Stimulated activated CD4-positive, alpha-beta T cell treated with anti-CD3 and anti-CD28 coated beads, Interleukin-15, amount 100 ng/mL, for 1 hour (primary cell): ENCODE measurements around the gene WWTR1.

Source experiments
- DNase-seq, 2 donors: peaks; one replicate each; pipeline ENCODE4 v3.0.0-alpha.2; 2020; ENCODE audit warnings: low read depth in 1 of 2, low spot score in 1 of 2

The WWTR1 gene

DNA sequence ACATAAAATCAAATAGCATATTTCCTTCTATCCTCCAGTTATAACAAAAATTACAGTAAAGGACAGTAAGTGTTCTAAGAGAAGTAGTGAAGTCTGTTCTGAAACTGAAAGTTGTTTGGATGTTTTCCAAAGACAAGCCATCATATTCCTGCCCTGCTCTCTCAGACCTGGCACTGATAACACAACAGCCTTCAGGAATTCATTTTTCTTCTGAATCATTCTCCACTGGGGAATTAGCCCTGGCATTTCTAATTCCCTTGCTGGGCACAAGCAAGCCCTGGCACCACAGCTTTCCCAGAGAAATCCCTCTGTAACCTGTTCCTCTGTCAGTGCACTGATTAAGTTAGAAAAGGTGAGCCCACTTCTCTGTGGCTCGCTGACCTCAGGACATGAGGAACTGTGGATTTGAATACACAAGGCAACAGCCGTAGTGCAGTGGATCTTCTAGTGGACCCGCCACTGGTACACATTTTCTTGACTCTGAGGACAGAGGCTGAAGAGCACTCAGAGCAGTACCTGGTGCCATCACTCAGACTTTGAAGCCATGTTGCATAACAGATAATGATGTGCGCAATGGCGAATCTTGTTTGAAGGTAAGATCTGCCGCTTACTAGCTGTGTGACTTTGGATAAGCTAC is 61.6 kb downstream of the WWTR1 start:
- no peak for DNase-seq

DNA sequence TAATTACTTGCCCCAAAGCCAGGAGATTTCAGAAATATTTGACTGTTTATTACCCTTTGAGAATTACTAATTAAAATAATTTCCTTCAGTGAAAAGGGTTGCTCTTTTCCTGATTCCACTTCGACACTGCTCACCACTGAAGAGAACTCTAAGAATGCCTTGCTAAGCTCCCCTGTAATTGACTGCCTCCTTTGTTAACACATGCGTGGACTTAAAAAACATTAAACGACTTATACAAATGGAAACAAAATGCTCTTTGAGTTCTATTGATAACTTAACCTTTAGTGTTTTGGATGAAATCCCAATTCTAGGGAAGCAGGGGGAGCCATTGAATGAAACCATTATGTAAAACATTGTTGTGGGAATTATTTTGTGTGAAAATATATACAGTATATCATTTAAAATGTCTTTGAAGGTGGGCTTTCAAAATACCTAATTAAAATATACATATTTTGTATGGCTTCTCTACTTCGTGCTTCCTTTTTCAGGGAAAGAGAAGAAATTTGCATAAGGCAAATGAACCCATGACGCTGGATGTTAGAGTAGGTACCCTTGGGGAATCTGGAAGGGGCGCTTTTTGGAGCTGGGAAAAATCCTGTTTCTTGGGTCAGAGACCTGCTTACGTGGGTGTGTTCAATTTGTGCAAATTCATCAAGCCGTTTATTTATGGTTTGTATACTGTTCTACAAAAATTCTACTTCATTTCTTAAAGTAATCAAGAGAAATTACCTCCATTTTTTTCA is 64.2 kb downstream of the WWTR1 start:
- no peak for DNase-seq

DNA sequence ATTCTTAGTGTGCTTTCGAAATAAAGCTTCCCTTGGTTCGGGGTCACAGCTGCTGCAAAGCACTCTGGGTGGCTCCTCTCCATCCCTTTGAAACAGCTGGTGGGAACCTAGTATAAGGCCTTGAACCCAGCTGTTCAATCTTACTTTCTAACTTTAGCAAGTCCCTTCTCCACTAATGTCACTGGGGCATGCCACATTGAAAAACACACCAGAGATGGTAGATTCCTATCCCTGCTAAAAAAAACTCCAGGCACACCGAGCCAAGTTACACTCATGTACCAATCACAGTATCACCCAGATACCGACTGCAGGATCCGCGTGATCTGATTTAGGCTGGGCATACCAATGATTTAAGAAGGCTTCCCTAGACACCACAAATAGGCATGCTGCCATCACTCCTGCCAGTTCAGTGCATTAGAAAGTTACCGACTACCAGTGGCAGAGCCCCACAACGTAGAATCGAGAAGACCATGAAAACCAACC is 65.0 kb downstream of the WWTR1 start:
- DNase-seq: no peak

DNA sequence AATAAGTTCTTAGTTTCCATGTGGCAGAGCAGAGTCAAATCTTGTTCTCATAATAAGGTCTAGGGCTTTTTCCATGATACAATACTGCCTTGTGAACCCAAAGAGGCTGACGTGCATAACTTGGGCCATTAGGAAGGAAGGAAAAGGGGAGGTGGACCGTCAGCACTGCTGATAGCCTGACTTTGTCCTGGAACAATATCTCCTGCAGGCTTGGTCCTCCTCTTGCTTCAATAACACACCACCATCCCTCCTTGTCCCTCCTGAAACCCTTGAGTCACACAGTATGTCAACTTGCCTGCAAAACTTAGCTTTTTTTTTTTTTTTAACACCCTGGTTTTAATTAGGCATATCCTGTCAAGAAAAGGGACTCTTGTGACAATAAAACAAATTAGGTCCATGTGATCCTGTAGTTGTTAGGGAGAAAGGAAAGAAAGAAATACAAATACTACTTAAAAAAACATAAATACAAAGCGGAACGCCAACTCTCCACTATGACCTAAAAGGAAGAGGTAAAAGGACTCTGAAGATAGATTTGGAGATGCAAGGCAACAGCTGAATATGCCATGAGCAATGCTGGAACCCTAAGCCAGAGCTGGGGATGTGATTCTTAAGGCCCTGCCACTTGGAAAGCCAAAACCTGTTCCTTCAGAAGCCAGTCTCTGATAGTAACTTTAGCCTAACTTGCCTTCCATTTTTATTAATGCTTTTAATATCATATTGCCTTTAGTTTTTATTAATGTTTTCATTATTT is 67.0 kb downstream of the WWTR1 start:
- DNase-seq: no peak

DNA sequence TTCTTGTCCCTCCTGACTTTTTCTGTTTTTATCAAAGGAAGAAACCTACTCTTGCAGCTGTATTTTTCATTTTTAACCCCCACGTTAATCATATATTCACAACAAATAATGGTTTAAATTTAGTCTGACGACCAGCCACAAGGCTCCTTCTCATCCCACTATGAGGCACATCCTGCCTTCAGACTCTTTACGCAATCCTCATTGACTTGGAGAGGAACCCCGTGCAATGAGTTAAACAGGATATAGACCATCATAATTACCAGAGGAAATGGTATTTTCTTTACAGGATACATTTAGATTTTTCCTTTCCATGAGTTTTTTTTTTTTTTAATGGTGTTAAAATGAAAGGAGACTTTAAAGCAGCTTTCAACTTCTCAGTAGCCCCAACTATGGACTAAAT is 68.5 kb downstream of the WWTR1 start:
- DNase-seq: no peak

DNA sequence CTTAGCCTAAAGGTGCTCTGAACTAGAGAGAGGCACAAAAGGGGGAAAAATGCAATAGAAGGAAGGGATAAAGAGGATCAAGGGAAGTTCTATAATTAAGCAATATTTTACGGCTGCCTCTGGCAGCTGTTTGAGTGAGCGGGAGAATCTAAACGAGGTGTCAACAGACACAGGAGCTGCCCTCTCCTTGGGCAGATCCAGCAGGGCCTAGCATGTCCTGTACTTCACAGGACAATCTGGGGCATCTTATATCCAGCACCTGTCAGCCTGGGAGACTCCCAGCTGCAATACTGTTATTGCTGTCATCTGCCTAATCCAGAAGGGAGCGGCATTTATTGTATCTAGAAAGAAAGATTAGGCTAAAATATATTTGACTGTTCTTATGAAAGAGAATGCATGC is 68.9 kb downstream of the WWTR1 start:
- DNase-seq: no peak

DNA sequence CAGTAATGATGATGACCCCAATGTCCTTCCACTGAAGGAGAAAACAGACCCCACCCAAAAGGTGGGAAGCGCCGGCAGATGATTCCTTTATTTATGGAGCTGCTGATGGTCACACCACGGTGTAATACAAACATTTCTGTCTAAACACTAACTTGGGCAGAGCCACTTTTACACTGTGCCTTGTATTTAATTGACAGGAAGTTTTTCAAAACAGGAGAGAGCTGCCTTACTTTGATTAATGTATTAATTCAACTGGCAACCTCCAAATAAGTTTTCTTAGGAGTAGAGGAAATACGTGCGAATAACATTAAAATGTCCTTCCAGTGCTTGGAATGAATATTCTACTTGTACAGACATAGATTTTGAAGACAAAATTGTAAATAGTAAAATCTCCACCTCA is 70.4 kb downstream of the WWTR1 start:
- no peak for DNase-seq

DNA sequence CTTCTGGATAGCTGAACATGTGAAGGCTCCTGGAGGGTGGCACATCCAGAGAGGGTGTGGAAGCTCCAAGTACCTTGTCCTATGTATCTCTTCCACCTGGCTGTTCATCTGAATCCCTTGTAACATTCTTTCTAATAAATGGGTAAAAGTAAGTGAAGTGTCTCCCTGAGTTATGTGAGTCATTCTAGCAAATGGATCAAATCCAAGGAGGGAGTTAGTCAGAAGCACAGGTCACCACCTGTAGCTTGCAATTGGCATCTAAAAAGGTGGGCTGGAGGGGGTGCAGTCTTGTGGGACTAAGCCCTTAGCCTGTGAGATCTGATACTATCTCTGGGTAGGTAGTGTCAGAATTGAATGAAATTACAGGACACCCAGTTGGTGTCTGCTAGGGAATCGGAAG is 71.0 kb downstream of the WWTR1 start:
- DNase-seq: no peak

DNA sequence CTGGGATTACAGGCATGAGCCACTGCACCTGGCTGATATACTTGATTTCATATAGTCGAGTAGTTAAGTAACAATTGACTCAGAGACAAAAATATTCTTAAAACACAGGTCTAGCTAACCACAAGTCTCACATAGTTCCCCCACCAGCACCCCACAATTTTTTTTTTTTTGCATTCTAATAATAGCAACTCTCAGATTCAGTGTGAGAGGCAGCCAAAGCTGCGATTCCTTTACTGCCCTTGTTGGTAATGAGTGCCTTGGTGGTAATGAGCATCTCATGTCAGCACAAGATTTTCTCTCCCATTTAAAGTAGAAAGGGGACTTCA is 72.5 kb downstream of the WWTR1 start:
- DNase-seq: no peak

DNA sequence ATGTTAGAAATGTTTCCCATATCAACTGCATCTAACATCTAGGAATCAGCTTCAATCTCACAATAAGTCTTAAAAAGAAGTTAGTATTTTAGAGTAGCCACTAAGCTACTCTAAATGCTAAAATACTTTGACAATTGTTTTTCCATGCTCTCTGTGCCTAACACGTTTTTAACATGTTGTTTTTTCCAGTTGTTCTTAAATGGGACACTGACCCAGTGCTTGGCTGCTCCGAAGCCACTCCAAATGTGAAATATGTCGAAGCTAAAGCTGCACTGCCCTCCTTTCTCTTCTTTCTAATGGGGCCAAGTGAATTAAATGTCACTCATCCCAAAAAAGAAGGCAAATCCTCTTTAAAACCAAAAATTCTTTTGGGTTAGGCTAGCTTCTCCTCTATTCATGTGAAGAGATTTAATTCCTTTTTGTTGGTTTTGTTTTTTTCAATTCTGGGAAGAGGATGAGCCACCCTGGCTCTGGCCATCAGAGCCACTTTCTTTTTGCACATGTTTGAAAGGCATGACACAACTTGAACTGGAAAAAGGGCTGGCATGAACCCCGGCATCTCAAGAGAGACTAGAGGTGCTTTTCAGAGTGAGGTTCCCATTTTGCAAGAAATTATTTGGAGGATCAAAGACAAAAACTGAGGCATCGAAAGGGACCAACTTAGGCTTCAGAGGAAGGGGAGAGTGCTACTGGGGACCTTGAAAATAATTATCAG is 73.7 kb downstream of the WWTR1 start:
- DNase-seq: no peak

DNA sequence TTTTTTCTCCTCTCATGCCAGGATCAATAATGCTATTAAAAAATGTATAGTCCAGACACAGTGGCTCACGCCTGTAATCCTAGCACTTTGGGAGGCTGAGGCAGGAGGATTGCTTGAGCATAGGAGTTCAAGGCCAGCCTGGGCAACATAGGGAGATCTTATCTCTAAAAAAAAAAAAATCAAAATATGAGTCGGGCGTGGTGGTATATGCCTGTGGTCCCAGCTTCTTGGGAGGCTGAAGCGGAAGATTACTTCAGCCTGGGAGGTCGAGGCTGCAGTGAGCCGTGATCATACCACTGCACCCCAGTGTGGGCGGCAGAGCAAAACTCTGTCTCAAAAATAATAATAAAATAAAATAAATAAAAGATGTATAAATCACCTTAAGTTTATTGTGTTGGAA is 75.4 kb downstream of the WWTR1 start:
- DNase-seq: no peak

DNA sequence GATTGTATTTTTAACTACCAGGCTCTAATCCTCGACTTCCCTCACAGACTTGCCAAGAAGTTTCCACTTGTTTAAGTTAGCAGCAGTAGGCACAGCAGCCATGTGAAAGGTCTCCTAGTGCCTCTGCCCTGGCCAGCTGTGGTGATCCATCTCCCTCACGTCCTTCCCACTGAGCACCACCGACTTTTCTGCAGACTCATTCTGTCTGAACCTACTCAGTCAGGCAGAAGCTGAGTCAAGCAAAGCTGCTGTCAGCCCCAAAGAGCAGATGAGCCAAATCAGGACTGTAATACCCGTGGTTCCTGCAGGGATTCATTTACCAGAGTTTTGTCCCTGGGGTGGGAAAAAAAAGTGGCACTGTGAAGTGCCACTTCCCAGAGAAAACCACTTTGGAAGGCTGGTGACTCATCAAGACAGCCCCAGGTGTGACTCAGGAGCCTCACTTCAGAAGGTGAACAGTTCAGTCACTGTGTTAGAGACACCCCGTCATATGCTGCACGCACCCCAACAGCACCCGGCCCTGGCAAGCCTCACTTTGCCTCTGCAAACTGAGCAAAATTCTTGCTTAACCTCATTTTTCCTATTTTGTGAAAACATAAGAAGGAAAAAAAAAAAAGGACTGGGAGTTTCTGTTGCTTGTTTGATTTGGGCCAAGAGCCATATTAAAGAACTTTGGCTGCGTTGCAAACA is 76.0 kb downstream of the WWTR1 start:
- no peak for DNase-seq

DNA sequence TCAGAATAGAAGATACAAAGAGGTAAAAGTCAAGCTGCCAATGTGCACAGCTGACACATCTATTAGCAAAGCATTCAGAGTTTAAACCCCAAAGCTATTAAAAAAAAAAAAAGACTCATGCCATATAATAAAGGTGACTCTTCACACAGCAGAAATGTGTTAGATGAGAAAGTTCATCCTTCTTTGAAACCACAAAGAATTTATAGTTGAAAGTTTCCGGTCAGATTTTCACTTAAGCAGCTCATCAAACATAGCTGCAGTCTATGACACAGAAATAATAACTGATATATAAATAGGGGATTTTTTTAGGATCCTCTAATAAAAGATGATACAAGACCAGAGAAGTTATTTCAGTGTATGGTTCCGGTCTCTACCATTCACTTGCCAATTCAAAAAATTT is 76.6 kb downstream of the WWTR1 start:
- no peak for DNase-seq

DNA sequence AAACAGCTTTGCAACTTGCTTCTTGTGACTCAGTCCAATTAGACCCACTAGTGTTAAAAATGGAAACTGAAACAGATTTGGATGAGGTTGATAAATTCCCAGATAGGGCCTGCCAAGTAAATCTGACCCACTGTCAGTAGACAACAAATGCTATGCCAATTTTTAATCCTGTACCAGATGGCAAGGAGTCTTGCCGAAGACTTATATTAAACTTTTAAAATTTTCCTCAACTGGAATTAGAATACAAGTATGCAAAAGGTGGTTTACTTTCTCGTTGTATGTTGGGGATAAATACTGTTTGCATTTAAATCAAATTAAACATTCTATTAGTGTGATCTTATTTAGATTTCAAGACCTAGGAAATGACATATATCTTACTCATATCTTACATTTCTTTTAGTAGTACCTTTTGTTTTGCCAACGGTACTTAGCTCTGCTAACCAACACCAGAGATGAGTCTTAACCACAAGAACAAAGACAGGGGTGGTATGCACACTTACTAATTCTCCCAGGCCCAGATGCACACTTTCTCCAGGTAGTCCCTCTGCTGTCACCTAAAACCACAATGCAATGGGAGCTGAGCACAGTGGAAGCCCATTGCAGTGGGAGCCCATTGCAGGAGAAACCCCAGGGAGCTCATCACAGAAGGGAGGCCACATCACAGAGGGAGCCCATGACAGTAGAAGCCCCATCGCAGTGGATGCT is 77.8 kb downstream of the WWTR1 start:
- DNase-seq: no peak

DNA sequence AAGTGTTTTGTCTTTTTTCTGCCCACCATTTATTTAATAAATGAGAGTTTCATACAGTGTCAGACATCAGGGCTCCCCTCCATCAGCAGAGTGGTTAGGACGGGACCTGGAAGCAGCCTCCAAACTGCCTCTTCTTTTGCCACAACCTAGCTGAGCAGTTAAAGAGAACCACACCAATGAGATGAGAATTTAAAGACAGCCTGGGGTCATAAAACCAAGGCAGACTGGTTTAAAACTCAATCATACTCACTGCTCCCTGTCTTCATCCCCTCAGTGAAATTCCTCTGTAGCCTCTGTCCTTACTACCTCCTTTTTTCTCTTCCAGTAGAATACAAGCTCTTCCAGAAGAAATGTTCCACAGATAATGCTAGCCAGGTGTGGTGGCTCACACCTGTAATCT is 78.7 kb downstream of the WWTR1 start:
- no peak for DNase-seq

DNA sequence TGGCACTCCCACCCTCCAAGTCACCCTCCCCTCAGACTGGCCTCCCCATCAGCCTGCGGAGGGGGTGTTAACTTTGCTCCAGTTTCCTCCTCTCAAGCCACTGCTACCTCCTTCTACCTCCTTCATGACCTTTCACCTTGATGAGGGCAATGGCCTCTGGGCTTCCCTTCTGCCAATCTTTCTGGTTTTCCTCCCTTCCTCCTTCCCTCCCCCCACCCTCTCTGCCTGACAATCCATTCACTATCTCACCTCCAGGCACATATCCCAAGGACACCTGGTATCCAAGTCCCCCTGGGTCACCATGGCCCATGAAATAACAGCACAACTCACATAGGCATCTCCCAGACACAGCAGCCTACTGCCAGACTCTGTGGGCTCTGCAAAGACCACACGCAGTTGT is 80.0 kb downstream of the WWTR1 start:
- no peak for DNase-seq

DNA sequence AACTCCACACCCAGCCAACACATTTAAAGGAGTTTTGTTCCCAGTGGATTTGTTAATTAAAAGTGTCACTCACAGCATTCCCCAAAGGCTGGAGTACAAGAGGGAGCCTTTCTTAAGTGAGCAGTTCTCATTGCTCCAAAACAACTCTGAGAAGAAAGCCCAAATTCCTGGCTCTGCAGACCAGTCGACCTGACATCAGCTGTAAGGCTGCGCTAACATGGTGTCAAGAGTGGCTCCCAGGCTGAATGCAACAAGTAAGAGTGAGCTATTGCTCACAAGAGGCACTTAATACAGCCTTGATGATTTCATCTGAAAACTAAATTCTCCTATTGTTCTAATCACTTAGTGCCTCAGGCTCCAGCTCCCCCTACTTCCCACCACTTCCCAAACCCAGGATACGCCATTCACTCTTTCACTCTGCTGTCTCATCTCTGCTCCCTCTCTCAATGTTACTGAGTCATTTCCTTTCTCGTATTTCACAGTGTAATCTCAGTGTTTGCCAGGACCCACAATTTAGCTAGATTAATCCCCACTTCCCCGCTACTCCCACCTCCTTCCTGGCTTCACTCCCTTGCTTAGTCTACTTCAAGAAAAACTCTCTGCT is 81.8 kb downstream of the WWTR1 start:
- DNase-seq: no peak

DNA sequence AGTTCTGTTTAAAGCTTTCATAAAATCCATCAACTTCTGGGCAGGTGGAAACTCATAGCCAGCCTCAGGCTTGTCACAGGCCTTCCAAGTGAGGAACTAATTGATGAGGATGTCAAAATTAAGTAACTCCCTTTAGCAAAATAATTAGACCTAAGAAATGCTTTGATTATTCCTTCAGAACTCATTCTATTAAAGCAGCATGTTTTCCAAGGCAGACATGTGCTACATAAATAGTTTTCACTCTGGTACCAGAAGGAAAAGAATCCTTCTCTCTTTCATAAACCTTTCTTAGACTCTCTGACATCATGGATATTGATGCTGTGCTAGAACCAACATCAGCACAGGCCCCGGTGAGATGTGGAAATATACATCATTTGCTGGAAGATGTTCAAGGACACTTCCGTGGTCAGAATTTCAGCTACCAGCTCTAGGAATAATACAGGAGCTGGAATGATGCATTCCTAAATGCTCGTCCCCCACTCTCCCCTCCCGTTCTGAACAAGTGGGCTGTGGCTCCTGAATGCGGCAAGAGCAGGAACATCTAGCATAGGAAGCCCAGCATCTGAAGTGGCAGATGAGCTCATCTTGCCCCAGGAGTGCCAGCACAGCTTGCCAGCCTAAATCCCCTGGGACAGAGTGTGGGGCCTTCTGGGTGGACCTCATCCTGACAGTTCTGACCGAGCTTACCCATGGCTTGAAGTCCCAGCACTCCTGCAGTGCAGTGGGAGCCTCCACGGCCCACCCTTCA is 82.4 kb downstream of the WWTR1 start:
- no peak for DNase-seq

DNA sequence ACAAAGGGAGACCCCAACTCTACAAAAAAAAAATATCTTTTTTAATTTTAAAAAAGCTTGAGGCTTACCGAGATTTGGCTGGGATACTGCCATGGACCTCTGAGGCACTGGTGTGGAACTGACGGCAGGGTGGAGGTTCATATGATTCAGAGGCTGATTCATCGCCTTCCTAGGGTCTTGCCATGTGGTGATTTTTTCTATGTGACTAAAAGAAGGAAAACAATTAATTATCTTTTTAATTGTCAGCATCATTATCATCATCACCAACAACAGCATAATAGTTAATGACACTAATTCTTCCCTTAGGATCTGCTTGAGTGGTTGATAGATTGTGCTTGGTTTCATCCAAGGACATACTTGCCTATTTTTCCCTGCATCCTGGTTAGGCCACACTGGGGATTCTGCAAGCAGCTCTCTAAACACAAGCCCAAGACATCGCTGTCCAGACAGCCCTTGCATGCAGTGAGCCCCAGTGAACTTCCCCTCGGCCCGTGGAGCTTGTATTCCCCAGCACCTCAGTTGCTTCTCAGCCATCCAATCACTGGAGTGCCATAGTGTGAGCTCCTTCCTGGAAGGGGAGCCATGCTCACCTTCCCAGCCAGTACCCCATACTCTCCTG is 84.9 kb downstream of the WWTR1 start:
- no peak for DNase-seq
